OCI-LY1 (cell line): ENCODE data around the gene FAF1.

Experiments
- H2AFZ ChIP-seq: fragments of 200-600 bp; sonication (generic), shearing (Covaris generic); 2 replicates; pipeline ENCODE4 v1.6.0; 2014; ENCODE audit warnings: antibody characterized with exemption, mild to moderate bottlenecking, low read length
- H3F3A ChIP-seq: fragments of 200-600 bp; sonication (generic), shearing (Covaris generic); 2 replicates; pipeline ENCODE4 v1.6.0; 2014; ENCODE audit warnings: mild to moderate bottlenecking, antibody characterized with exemption, low read length, moderate library complexity; ENCODE audit not compliant: insufficient read depth
- H3K27ac ChIP-seq: fragments of 200-600 bp; sonication (generic); 2 replicates; pipeline ENCODE4 v1.5.1; 2014; ENCODE audit warnings: low read length, mixed run types, mild to moderate bottlenecking, low read depth; ENCODE audit not compliant: poor library complexity, severe bottlenecking
- H3K27me3 ChIP-seq: fragments of 200-600 bp; sonication (generic); 2 replicates; pipeline ENCODE4 v1.6.0; 2014; ENCODE audit warnings: antibody characterized with exemption, mild to moderate bottlenecking, low read length, moderate library complexity; ENCODE audit not compliant: insufficient read depth
- H3K36me3 ChIP-seq: fragments of 200-600 bp; sonication (generic); 2 replicates; pipeline ENCODE4 v1.6.1; 2014; ENCODE audit warnings: mild to moderate bottlenecking, antibody characterized with exemption, low read length, moderate library complexity, mixed read lengths; ENCODE audit not compliant: insufficient read depth
- H3K4me1 ChIP-seq: fragments of 200-600 bp; sonication (generic); 2 replicates; pipeline ENCODE4 v1.5.1; 2014; ENCODE audit warnings: mild to moderate bottlenecking, low read length, moderate library complexity; ENCODE audit not compliant: insufficient read depth, severe bottlenecking
- H3K4me2 ChIP-seq: fragments of 200-600 bp; sonication (generic), shearing (Covaris generic); 2 replicates; pipeline ENCODE4 v1.6.1; 2014; ENCODE audit warnings: low read length
- H3K4me3 ChIP-seq: fragments of 200-600 bp; sonication (generic); 2 replicates; pipeline ENCODE4 v1.5.1; 2014; ENCODE audit warnings: low read length, low read depth, mild to moderate bottlenecking, mixed read lengths; ENCODE audit not compliant: poor library complexity, severe bottlenecking
- H3K79me2 ChIP-seq: fragments of 200-600 bp; shearing (Covaris generic); 2 replicates; pipeline ENCODE4 v1.6.1; 2016; ENCODE audit warnings: mixed run types, low read length, mixed read lengths; ENCODE audit not compliant: insufficient read depth
- H3K9ac ChIP-seq: fragments of 200-600 bp; sonication (generic), shearing (Covaris generic); 2 replicates; pipeline ENCODE4 v1.6.1; 2014; ENCODE audit warnings: mild to moderate bottlenecking, low read length, mixed read lengths
- H3K9me2 ChIP-seq: fragments of 200-600 bp; sonication (generic), shearing (Covaris generic); 2 replicates; pipeline ENCODE4 v1.6.1; 2014; ENCODE audit warnings: low read depth, mild to moderate bottlenecking, low read length, mixed read lengths
- H3K9me3 ChIP-seq: fragments of 200-600 bp; shearing (Covaris generic); 2 replicates; pipeline ENCODE4 v1.6.1; 2014; ENCODE audit warnings: low read length, mixed read lengths
- H4K20me1 ChIP-seq: fragments of 200-600 bp; sonication (generic), shearing (Covaris generic); 2 replicates; pipeline ENCODE4 v1.6.0; 2016; ENCODE audit warnings: mild to moderate bottlenecking, low read length; ENCODE audit not compliant: insufficient read depth
- CTCF ChIP-seq: fragments of 200-600 bp; sonication (generic), shearing (Covaris generic); IDR thresholded peaks from 2 replicates; pipeline ENCODE4 v1.5.1; 2017; ENCODE audit warnings: mild to moderate bottlenecking, antibody characterized with exemption, low read length, moderate library complexity, mixed read lengths
- EZH2 ChIP-seq: fragments of 200-600 bp; sonication (generic), shearing (Covaris generic); IDR thresholded peaks from 2 replicates; pipeline ENCODE4 v1.8.0; 2017; ENCODE audit warnings: borderline replicate concordance, mixed run types, mild to moderate bottlenecking, antibody characterized with exemption, low read length, moderate library complexity, mixed read lengths

FAF1 gene

DNA sequence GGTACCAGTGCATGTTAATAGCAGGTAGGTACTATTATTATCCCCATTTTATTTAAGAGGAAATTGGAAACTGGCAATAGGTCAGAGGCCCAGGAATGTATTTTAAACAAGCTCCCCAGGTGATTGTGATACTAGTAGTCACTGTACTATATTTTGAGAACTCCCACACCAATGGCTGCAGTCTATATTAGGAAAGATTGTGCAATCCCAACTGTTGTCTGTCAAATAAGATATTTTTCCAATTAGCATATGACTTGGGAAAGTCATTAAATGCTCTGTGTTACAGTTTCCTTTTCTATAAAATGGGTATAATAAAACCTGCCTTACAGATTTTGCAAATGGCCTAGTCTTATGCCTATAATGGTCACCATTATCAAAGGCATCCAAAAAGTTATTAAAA is 442.6 kb downstream of the FAF1 start:
- no peaks in the 10 kb centered on the region for H4K20me1 ChIP-seq
- no peaks in the 10 kb centered on the region for H3F3A ChIP-seq
- no peak overlapping the region for H2AFZ ChIP-seq
- no peaks in the 10 kb centered on the region for H3K9me2 ChIP-seq
- no peak overlapping the region for H3K4me3 ChIP-seq
- H3K36me3 ChIP-seq, result peaks cover 21% of the 10 kb centered on the region
- TF ChIP-seq CTCF, result no peak
- no peak for TF ChIP-seq EZH2
- no peak overlapping the region for H3K27ac ChIP-seq
- no peaks in the 10 kb centered on the region for H3K9me3 ChIP-seq
- no peak overlapping the region for H3K4me2 ChIP-seq
- H3K4me1 ChIP-seq, result no peaks in the 10 kb centered on the region
- H3K9ac ChIP-seq, result no peak overlapping the region
- no peaks in the 10 kb centered on the region for H3K79me2 ChIP-seq
- H3K27me3 ChIP-seq, result no peaks in the 10 kb centered on the region

DNA sequence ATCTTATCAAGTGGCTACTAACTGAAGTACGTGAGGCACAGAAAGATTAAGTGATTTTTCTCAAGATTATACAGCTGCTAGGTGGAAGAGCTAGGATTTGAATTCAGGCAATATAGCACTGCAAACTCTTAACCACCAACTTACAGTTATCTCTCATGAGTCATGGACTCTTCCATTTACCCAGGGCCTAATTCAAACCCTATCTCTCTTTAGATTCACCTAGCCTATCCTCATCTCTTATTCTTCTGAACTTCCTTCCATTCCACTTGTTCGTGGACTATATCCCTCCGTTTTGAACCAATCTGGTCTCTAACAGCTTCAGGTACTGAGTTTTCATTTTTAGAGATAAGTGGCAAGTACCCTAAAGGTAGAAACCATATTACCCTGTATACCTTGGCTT is 444.0 kb downstream of the FAF1 start:
- no peaks in the 10 kb centered on the region for H4K20me1 ChIP-seq
- H3K9ac ChIP-seq, result no peak overlapping the region
- no peak overlapping the region for H3K4me3 ChIP-seq
- no peak overlapping the region for H3K27ac ChIP-seq
- H3K36me3 ChIP-seq, result peaks cover 21% of the 10 kb centered on the region
- no peaks in the 10 kb centered on the region for H3F3A ChIP-seq
- no peaks in the 10 kb centered on the region for H3K4me1 ChIP-seq
- TF ChIP-seq EZH2, result no peak
- TF ChIP-seq CTCF, result no peak
- H3K4me2 ChIP-seq, result no peak overlapping the region
- no peaks in the 10 kb centered on the region for H3K27me3 ChIP-seq
- no peaks in the 10 kb centered on the region for H3K9me2 ChIP-seq
- no peaks in the 10 kb centered on the region for H3K79me2 ChIP-seq
- H2AFZ ChIP-seq, result no peak overlapping the region
- H3K9me3 ChIP-seq, result no peaks in the 10 kb centered on the region

DNA sequence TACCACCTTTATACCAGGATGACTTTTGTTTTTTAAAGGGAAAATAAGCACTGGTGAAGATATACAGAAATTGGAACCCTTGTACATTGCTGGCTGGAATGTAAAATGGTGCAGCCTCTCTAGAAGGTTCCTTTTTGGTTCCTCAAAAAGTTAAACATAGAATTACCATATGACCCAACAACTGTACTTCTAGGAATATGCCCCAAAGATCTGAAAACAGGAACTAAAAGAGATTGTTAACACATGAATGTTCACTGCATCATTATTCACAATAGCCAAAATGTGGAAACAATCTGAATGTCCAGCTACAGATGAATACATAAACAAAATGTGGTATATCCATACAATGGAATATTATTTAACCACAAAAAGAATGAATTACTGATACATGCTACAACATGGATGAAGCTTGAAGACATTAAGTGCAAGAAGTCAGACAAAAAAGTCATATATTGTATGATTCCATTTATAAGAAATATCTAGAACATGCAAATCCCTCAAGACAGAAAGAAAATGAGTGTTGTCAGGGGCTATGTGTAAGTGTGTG is 452.0 kb downstream of the FAF1 start:
- H3K27me3 ChIP-seq, result no peaks in the 10 kb centered on the region
- no peaks in the 10 kb centered on the region for H3K4me1 ChIP-seq
- peaks cover 24% of the 10 kb centered on the region for H3K36me3 ChIP-seq
- no peaks in the 10 kb centered on the region for H3K79me2 ChIP-seq
- no peak for TF ChIP-seq EZH2
- no peak for TF ChIP-seq CTCF
- no peak overlapping the region for H2AFZ ChIP-seq
- H3K4me3 ChIP-seq, result no peak overlapping the region
- no peaks in the 10 kb centered on the region for H4K20me1 ChIP-seq
- H3K4me2 ChIP-seq, result no peak overlapping the region
- no peaks in the 10 kb centered on the region for H3K9me3 ChIP-seq
- no peak overlapping the region for H3K27ac ChIP-seq
- no peak overlapping the region for H3K9ac ChIP-seq
- no peaks in the 10 kb centered on the region for H3F3A ChIP-seq
- no peaks in the 10 kb centered on the region for H3K9me2 ChIP-seq
